ENCODE results near the gene PARVG. TPM values are rescaled to one million over a fixed set of nuclear protein-coding genes. Genes with fewer than 3 reads are reported as not detected.

The PARVG gene
- total and polyA plus RNA-seq, 10 of the 15 experiments (the other 5 are each of a cell fraction or from before 2014, with no cell fraction given) = 6.3 to 123 (median 71.9) TPM

- TF ChIP-seq MYC (IDR thresholded peaks at IDR 0.05; ENCODE audit: insufficient read depth, insufficient read length, insufficient replicate concordance, low read length, severe bottlenecking) = no peak
- no peak for TF ChIP-seq CUX1 (IDR thresholded peaks at IDR 0.05; ENCODE audit: insufficient replicate concordance, low read depth, low read length)
- no peak for TF ChIP-seq FOXM1 (IDR thresholded peaks at IDR 0.05; ENCODE audit: low read depth, low read length)
- no peak for TF ChIP-seq POU2F2 (IDR thresholded peaks at IDR 0.05; ENCODE audit: borderline replicate concordance, low read depth, low read length)
- no peak for TF ChIP-seq ZBTB33 (IDR thresholded peaks at IDR 0.05)
- no peak for TF ChIP-seq SMC3 (IDR thresholded peaks at IDR 0.05; ENCODE audit: borderline replicate concordance, low read length)
- TF ChIP-seq NKRF (conservative IDR thresholded peaks at IDR 0.05) = no peak
- no peak for TF ChIP-seq IRF3 (IDR thresholded peaks at IDR 0.05)
- no peak for TF ChIP-seq USF1 (IDR thresholded peaks at IDR 0.05; ENCODE audit: borderline replicate concordance, extremely low read length, insufficient read depth, low read depth, low read length)
Observed at GRCh38 chr22:44155115-44155514, 25.6 kb upstream of the PARVG start (continued).

All from GM12878 (cell line).